ENCODE results near the gene RFX5. TPM values are rescaled to one million over a fixed set of nuclear protein-coding genes. Genes with fewer than 3 reads are reported as not detected.

Gene RFX5
- total and polyA plus RNA-seq, 2 donors: 32.9 to 89.4 TPM

GRCh38 chr1:151314137-151314875, 32.7 kb downstream of the RFX5 start:
- H3K9me3 ChIP-seq (ENCODE audit: control insufficient read depth in 2 of 2, insufficient read depth in 1 of 2, low read length in 1 of 2): no peaks in the 10 kb centered on the region
- H3K27me3 ChIP-seq (ENCODE audit: control insufficient read depth in 2 of 2, insufficient read depth in 1 of 2, low read length in 1 of 2): no peaks in the 10 kb centered on the region
- H3K4me1 ChIP-seq (ENCODE audit: control insufficient read depth in 2 of 2, insufficient read depth in 2 of 2, low read length in 2 of 2): no peaks in the 10 kb centered on the region
- H3K27ac ChIP-seq (ENCODE audit: low read depth in 1 of 2, low read length in 1 of 2): no peak overlapping the region
- 92% methylated on average over 3 of the region's 3 CpGs for WGBS
- no peak overlapping the region for H3K4me3 ChIP-seq (ENCODE audit: low read length in 2 of 2)
- H3K36me3 ChIP-seq (ENCODE audit: control insufficient read depth in 2 of 2, insufficient read depth in 2 of 2, low read length in 1 of 2): peaks cover 65 to 88% of the 10 kb centered on the region in 2 donors
- DNase-seq (ENCODE audit: low read depth in 6 of 9, low spot score in 9 of 9): no peak

GRCh38 chr1:151313501-151313900, 33.6 kb downstream of the RFX5 start:
- no peak overlapping the region for H3K27ac ChIP-seq (ENCODE audit: low read depth in 1 of 2, low read length in 1 of 2)
- WGBS: 96% methylated on average over 2 of the region's 2 CpGs
- peaks cover 68 to 88% of the 10 kb centered on the region in 2 donors for H3K36me3 ChIP-seq (ENCODE audit: control insufficient read depth in 2 of 2, insufficient read depth in 2 of 2, low read length in 1 of 2)
- H3K27me3 ChIP-seq (ENCODE audit: control insufficient read depth in 2 of 2, insufficient read depth in 1 of 2, low read length in 1 of 2): no peaks in the 10 kb centered on the region
- no peak overlapping the region for H3K4me3 ChIP-seq (ENCODE audit: low read length in 2 of 2)
- H3K9me3 ChIP-seq (ENCODE audit: control insufficient read depth in 2 of 2, insufficient read depth in 1 of 2, low read length in 1 of 2): no peaks in the 10 kb centered on the region
- DNase-seq (ENCODE audit: low read depth in 6 of 9, low spot score in 9 of 9): no peak
- no peaks in the 10 kb centered on the region for H3K4me1 ChIP-seq (ENCODE audit: control insufficient read depth in 2 of 2, insufficient read depth in 2 of 2, low read length in 2 of 2)

- no peak overlapping the region for H3K4me3 ChIP-seq (ENCODE audit: low read length in 2 of 2)
- no peak for DNase-seq (ENCODE audit: low read depth in 6 of 9, low spot score in 9 of 9)
- 97% methylated on average over 8 of the region's 8 CpGs for WGBS
- H3K4me1 ChIP-seq (ENCODE audit: control insufficient read depth in 2 of 2, insufficient read depth in 2 of 2, low read length in 2 of 2): no peaks in the 10 kb centered on the region
- H3K27me3 ChIP-seq (ENCODE audit: control insufficient read depth in 2 of 2, insufficient read depth in 1 of 2, low read length in 1 of 2): no peaks in the 10 kb centered on the region
- H3K36me3 ChIP-seq (ENCODE audit: control insufficient read depth in 2 of 2, insufficient read depth in 2 of 2, low read length in 1 of 2): peaks cover 75 to 94% of the 10 kb centered on the region in 2 donors
- H3K27ac ChIP-seq (ENCODE audit: low read depth in 1 of 2, low read length in 1 of 2): no peak overlapping the region
- H3K9me3 ChIP-seq (ENCODE audit: control insufficient read depth in 2 of 2, insufficient read depth in 1 of 2, low read length in 1 of 2): no peaks in the 10 kb centered on the region
Measured at GRCh38 chr1:151312826-151313225, 34.2 kb downstream of the RFX5 start.

GRCh38 chr1:151312411-151312810, 34.6 kb downstream of the RFX5 start:
- DNase-seq (ENCODE audit: low read depth in 6 of 9, low spot score in 9 of 9): no peak
- no peak overlapping the region for H3K27ac ChIP-seq (ENCODE audit: low read depth in 1 of 2, low read length in 1 of 2)
- WGBS: 96% methylated on average over 4 of the region's 4 CpGs
- H3K36me3 ChIP-seq (ENCODE audit: control insufficient read depth in 2 of 2, insufficient read depth in 2 of 2, low read length in 1 of 2): peaks cover 79 to 94% of the 10 kb centered on the region in 2 donors
- no peak overlapping the region for H3K4me3 ChIP-seq (ENCODE audit: low read length in 2 of 2)
- H3K9me3 ChIP-seq (ENCODE audit: control insufficient read depth in 2 of 2, insufficient read depth in 1 of 2, low read length in 1 of 2): no peaks in the 10 kb centered on the region
- H3K27me3 ChIP-seq (ENCODE audit: control insufficient read depth in 2 of 2, insufficient read depth in 1 of 2, low read length in 1 of 2): no peaks in the 10 kb centered on the region
- H3K4me1 ChIP-seq (ENCODE audit: control insufficient read depth in 2 of 2, insufficient read depth in 2 of 2, low read length in 2 of 2): no peaks in the 10 kb centered on the region

GRCh38 chr1:151311589-151312331, 35.3 kb downstream of the RFX5 start:
- Histone ChIP-seq H3K27me3 (ENCODE audit: control insufficient read depth in 2 of 2, insufficient read depth in 1 of 2, low read length in 1 of 2) (no peaks in the 10 kb centered on the region), H3K27ac (ENCODE audit: low read depth in 1 of 2, low read length in 1 of 2) (peak overlapping the region in 1 of 2 donors; percentile 64), H3K4me1 (ENCODE audit: control insufficient read depth in 2 of 2, insufficient read depth in 2 of 2, low read length in 2 of 2) (no peaks in the 10 kb centered on the region), H3K9me3 (ENCODE audit: control insufficient read depth in 2 of 2, insufficient read depth in 1 of 2, low read length in 1 of 2) (no peaks in the 10 kb centered on the region), H3K36me3 (ENCODE audit: control insufficient read depth in 2 of 2, insufficient read depth in 2 of 2, low read length in 1 of 2) (peaks cover 85 to 94% of the 10 kb centered on the region in 2 donors), H3K4me3 (ENCODE audit: low read length in 2 of 2) (no peak overlapping the region)
- no peak for DNase-seq (ENCODE audit: low read depth in 6 of 9, low spot score in 9 of 9)
- 93% methylated on average over 7 of the region's 7 CpGs for WGBS

- H3K9me3 ChIP-seq (ENCODE audit: control insufficient read depth in 2 of 2, insufficient read depth in 1 of 2, low read length in 1 of 2): no peaks in the 10 kb centered on the region
- H3K36me3 ChIP-seq (ENCODE audit: control insufficient read depth in 2 of 2, insufficient read depth in 2 of 2, low read length in 1 of 2): peaks cover 87 to 93% of the 10 kb centered on the region in 2 donors
- WGBS: 96% methylated on average over 4 of the region's 4 CpGs
- H3K4me3 ChIP-seq (ENCODE audit: low read length in 2 of 2): no peak overlapping the region
- no peak overlapping the region for H3K27ac ChIP-seq (ENCODE audit: low read depth in 1 of 2, low read length in 1 of 2)
- DNase-seq (ENCODE audit: low read depth in 6 of 9, low spot score in 9 of 9): no peak
- no peaks in the 10 kb centered on the region for H3K4me1 ChIP-seq (ENCODE audit: control insufficient read depth in 2 of 2, insufficient read depth in 2 of 2, low read length in 2 of 2)
- H3K27me3 ChIP-seq (ENCODE audit: control insufficient read depth in 2 of 2, insufficient read depth in 1 of 2, low read length in 1 of 2): no peaks in the 10 kb centered on the region
Measured at GRCh38 chr1:151311011-151311410, 36.0 kb downstream of the RFX5 start.

GRCh38 chr1:151309811-151310323, 37.2 kb downstream of the RFX5 start:
- Histone ChIP-seq H3K27ac (ENCODE audit: low read depth in 1 of 2, low read length in 1 of 2) (no peak overlapping the region), H3K9me3 (ENCODE audit: control insufficient read depth in 2 of 2, insufficient read depth in 1 of 2, low read length in 1 of 2) (no peaks in the 10 kb centered on the region), H3K4me3 (ENCODE audit: low read length in 2 of 2) (no peak overlapping the region), H3K27me3 (ENCODE audit: control insufficient read depth in 2 of 2, insufficient read depth in 1 of 2, low read length in 1 of 2) (no peaks in the 10 kb centered on the region), H3K4me1 (ENCODE audit: control insufficient read depth in 2 of 2, insufficient read depth in 2 of 2, low read length in 2 of 2) (no peaks in the 10 kb centered on the region), H3K36me3 (ENCODE audit: control insufficient read depth in 2 of 2, insufficient read depth in 2 of 2, low read length in 1 of 2) (peaks cover 88 to 94% of the 10 kb centered on the region in 2 donors)
- no peak for DNase-seq (ENCODE audit: low read depth in 6 of 9, low spot score in 9 of 9)
- 94% methylated on average over 7 of the region's 7 CpGs for WGBS

GRCh38 chr1:151294742-151295462, 52.1 kb downstream of the RFX5 start:
- no peaks in the 10 kb centered on the region for H3K27me3 ChIP-seq (ENCODE audit: control insufficient read depth in 2 of 2, insufficient read depth in 1 of 2, low read length in 1 of 2)
- H3K27ac ChIP-seq (ENCODE audit: low read depth in 1 of 2, low read length in 1 of 2): no peak overlapping the region
- peaks cover 0 to 3% of the 10 kb centered on the region in 2 donors for H3K9me3 ChIP-seq (ENCODE audit: control insufficient read depth in 2 of 2, insufficient read depth in 1 of 2, low read length in 1 of 2)
- H3K4me1 ChIP-seq (ENCODE audit: control insufficient read depth in 2 of 2, insufficient read depth in 2 of 2, low read length in 2 of 2): peaks cover 0 to 5% of the 10 kb centered on the region in 2 donors
- no peak for DNase-seq (ENCODE audit: low read depth in 6 of 9, low spot score in 9 of 9)
- 98% methylated on average over 2 of the region's 2 CpGs for WGBS
- peaks cover 92 to 96% of the 10 kb centered on the region in 2 donors for H3K36me3 ChIP-seq (ENCODE audit: control insufficient read depth in 2 of 2, insufficient read depth in 2 of 2, low read length in 1 of 2)
- H3K4me3 ChIP-seq (ENCODE audit: low read length in 2 of 2): no peak overlapping the region
